CD4-positive, alpha-beta T cell treated with Interferon gamma for 1 hour (primary cell): ENCODE results near the gene FAM193A.
"Not testable (repeated sequence)": the region's sequence is repeated elsewhere in the genome, so short reads cannot be mapped to it uniquely, and the experiment has no call there.

Experiments used
- DNase-seq: peaks from one replicate; pipeline ENCODE4 v3.0.0-alpha.2; 2020

Gene FAM193A, protein sequence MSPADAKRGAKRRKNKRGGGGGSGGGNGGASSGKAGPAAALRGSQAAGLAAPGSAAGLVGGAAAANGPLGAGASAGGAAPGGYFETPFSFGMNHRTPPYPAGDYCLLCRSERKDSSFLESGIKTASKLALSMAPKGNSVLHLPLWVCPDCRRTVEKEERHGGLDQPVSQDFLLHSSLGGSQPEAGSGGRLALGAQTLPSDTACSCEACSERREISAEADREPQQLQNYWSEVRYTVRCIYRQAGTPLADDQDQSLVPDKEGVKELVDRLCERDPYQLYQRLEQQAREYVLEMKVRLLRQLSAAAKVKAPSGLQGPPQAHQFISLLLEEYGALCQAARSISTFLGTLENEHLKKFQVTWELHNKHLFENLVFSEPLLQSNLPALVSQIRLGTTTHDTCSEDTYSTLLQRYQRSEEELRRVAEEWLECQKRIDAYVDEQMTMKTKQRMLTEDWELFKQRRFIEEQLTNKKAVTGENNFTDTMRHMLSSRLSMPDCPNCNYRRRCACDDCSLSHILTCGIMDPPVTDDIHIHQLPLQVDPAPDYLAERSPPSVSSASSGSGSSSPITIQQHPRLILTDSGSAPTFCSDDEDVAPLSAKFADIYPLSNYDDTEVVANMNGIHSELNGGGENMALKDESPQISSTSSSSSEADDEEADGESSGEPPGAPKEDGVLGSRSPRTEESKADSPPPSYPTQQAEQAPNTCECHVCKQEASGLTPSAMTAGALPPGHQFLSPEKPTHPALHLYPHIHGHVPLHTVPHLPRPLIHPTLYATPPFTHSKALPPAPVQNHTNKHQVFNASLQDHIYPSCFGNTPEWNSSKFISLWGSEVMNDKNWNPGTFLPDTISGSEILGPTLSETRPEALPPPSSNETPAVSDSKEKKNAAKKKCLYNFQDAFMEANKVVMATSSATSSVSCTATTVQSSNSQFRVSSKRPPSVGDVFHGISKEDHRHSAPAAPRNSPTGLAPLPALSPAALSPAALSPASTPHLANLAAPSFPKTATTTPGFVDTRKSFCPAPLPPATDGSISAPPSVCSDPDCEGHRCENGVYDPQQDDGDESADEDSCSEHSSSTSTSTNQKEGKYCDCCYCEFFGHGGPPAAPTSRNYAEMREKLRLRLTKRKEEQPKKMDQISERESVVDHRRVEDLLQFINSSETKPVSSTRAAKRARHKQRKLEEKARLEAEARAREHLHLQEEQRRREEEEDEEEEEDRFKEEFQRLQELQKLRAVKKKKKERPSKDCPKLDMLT (N-terminal part only)

DNA sequence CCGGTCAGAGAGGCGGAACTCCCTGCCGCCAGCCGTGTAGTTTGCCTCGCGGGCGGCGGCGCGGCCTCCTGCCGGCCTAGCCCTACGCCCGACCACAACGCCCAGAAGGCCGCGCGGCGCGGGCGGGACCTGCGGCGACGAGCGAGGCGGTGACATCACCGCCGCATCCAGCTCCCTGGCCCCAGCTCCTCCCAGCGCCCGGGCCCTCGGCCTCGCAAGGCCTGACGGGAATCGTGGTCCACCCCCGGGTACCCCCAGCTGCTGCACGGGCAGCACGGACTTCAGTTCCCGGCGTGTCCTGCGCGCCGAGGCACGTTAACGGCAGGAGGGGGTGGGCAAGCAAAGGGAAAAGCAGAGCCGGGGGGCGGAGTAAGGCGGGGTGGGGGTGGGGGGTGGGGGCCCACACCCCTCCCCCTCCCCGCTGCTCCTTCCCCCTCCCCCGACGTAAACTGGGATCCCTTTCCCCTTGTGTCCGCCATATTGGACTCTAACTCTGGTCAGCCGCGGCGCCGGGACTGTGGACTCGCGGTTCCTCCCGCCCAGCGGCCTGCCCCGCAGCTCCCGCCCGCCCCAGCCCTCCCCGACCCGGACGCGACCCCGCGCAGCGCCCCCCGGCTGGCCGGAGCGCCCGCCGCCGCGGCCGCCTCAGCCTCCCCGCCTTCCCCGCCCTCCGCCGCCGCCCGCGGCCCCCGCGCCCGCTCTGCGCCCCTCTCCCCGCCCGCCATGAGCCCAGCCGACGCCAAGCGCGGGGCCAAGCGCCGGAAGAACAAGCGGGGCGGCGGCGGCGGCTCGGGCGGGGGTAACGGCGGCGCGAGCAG lies at the start of gene FAM193A:
Gene FAM193A, plus strand, starts transcription at position 455 of the 818 bp plus-strand sequence. Its CDS starts 269 bp downstream, at position 724.
- peak; percentile 100 for DNase-seq

DNA sequence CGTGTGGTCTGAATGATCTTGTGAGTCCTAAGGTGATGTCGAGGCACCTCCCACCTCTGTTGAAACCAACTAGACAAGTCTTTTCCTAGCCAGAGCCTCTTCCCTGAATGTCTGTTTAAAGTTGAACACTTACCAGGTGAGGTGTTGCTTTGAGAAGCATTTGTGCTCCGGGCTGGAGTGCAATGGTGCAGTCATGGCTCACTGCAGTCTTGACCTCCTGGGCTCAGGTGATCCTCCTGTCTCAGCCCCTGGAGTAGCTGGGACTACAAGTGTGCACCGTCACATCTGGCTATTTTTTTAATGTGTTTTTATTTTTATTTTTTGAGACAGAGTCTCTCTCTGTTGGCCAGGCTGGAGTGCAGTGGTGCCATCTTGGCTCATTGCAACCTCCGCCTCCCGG lies 49.5 kb upstream of the FAM193A start:
- no peak for DNase-seq

DNA sequence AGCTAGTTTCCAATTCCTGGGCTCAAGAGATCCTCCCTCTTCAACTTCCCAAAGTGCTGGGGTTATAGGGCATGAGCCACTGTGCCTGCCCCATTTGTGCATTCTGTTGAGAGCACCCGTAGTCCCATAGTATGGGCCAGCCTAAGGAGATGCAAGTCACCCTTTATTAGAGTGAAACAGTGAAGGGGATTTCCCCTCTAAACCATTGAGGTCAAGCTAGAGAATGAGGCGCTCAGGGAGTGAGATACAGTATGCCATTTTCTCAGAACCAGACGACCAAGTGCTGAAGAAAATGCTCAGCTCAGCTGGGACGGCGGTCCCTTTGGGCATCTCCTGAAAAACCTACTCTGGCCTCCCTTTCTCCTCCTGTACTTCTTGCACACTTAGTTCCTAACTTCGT lies 48.8 kb upstream of the FAM193A start:
- no peak for DNase-seq

DNA sequence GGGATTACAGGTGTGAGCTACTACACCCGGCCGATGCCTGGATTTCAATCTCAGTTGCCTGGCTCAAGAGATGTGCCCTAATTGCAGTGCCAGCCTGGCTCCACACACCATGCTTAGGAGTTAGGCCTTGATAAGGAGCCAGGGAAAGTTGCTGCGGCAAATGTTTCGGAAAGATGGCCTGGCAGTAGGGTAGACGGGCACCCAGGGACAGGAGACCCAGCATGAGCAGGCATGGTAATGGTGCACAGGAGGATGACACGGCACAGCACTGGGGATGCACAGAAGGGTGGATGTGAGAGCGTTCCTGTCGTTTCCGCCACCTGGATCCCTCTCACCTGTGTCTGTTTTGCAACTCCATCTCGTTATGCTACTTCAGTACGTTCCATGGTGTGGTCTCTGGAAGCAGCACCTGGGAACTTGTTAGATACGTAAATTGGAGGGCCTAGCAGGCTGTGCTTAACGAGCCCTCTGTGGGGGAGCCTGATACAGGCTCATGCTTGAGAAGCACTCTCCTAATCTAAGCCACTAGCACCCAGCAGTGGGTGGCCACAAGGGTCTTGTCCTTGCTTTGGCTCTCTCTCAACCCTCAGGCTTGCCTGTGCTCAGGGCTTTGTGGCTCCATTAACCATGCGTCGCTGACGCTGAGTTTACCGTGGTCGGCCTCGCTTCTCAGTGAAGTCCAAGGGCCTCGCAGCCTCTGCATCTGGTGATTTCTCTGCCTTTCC lies 47.2 kb upstream of the FAM193A start:
- DNase-seq = no peak

DNA sequence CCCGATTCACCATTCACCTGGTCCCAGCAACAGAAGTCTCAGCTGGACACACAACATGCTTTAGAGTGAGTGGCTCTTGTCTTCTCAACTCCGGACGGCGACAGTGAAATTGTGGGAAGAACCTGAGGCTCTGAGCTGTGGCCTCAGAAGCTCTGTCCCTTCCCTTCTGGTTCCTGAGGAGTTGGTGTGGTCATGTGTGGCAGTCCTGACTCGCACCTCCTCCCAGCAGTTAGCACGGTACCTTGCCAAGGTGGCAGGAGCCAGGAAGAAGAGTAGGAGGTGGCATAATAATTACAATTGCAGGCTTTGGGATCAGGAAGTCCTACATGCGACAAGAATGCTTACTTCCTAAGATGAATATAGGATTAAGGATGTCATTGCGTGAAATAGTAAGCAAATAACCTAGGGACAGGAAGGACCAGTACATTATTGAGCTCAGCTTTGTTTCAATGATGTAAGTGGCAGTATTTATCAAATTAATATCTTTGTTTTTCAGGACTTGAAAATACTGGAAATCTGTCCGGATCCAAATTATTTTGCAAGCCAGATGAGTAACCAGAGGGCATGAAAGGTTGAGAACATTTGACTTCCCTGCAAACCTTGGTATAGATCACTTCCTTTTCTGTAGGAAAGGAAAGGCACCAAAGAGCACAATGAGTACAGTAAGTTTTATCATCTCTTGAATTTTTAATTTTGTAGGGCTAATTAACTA lies 46.5 kb upstream of the FAM193A start:
- no peak for DNase-seq

DNA sequence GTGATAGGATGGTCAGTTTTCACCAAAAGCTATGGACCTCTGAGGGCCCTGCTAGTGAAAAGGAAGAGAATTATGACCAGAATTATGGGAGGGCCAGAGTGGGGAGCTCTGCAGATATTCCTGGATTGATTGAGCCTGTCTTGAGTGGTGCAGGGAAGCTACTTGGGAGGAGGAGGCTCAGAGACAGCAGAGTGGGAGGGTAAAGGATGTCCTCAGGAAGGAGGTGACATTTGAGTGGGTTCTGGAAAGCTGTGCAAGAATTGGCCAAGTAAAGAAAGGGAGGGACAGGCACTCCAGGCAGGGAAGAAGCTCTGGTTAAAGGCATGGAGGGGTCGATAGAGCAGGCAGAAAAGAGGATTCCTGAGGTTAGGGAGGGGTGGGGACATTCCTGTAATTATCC lies 43.5 kb upstream of the FAM193A start:
- DNase-seq = no peak

DNA sequence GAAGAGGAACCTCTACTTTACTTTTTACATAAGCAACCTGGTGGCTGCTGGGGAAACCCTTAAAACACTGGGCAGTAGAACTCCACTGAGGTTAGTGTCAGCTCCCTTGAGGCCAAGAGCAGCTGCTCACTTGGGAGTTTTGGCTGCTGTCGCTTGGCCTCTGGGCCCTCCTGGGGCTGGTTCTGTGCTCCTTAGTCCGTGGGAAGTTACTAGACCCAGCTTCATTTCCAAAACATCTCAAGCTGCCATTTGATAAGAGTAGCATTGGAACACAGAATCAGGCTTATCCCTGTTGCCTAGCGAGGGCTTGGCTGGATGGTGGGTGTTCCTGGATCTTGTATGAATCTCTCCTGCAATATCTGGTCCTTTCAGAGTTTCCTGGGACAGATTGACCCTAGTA lies 41.5 kb upstream of the FAM193A start:
- no peak for DNase-seq

DNA sequence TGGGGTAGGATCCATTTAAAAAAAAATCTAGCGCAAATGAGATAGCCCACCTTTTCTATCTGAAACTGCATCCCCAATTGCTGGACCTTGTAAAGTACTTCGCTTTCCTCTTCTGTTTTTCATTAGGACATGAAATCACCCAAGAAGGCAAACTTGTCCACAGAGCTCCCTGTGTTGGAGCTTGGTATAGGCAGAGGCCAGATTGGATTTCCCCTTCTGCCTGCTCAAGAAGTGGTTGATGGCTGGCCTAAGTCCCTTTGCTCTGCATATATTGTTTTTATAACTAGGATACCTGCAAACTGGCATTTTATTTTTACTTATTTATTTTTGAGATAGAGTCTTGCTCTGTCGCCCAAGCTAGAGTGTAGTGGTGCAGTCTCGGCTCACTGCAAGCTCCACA lies 39.1 kb upstream of the FAM193A start:
- no peak for DNase-seq

DNA sequence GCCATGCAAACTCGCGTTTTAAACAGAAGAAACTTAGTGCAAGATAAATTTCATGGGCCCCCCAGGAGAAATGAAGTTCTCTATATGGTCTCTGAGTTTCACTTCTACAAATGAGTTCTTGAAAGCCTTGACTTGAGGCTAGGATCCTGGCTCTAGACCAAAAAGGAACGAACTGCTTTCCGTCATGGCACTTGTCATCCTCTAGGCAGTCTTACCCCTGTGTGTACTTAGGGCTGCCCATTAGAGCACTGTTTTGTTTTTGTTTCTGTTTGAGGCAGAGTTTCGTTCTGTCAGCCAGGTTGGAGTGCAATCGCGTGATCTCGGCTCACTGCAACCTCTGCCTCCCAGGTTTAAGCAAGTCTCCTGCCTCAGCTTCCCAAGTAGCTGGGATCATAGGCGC lies 38.5 kb upstream of the FAM193A start:
- peak; percentile 20 for DNase-seq

DNA sequence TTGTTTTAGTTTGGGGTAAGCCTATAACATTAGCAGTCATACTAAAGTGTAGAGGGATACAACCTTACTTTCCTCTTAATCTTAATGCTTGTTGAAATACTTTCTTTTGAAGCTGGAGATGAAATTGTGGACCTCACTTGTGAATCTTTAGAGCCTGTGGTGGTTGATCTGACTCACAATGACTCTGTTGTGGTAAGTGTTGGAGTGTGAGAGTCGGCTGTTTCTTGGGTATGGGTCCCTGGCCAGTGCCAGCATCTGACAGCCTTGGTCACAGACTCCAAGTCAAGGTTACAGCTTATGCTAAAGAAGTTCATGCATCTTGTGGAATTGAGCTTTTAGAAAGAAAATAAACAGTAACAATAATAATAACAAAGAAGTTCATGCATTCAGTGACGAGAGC lies 35.9 kb upstream of the FAM193A start:
- DNase-seq = no peak

DNA sequence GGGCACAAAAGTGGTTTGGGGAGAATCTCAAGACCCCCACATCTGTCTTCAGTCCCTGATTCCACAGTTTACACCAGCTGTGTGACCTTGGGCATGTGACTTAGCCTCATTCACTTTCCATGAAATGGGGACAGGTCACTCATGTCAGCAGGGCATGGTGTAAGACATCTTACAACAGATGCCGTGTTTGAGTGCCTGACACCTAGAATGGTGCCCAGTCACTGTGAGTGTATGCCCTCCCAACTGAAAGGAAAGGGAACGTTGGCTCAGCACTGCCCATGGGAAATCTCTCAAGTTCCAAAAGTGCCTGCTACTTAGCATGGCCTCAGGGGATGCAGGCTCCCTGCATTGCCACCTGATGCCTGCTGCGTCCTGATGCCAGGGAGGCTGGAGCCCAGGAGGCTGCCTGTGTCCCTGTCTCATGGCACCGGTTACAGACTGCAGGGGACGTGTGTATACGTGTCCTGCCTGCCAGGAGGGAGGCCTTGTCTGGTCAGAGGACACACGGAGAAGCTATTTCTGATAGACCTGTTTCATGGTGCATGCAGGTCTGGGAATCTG lies 35.3 kb upstream of the FAM193A start:
- DNase-seq = no peak

DNA sequence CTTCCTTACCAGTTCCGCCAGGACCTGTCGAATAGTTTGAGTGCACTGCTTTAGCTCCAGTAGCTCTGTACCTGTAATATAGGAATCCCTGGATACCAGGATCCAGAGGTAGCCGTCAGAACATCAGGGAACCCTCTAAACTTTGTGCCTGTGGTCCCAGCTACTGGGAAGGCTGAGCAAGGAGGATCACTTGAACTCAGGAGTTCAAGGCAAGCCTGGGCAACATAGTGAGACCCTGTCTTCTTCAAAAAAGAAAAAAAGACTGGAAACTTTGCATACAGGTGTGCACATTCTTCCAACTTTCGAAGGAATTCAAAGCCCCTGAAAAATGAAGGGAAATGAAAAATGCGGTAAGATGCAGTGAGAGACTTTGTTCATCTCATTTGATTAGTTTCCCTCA lies 32.6 kb upstream of the FAM193A start:
- no peak for DNase-seq

DNA sequence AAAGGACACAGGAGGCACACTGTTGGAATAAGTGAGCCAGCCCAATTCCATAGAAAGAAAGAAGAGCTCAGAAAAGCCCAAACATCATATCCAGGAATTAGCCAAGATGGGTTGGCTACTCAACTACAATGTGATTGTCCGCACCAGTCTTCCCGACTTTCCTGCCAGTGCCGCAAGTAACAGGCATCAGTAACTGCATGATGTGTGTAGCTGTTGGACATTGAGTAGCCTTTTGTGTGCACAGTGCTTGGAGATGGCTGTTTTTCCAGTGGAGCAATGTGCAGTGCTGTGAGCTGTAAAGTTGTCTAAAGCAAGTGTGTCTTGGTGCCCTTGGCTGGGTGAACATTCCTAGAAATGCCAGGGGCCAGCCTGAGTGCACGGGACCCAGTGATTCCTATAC lies 29.2 kb upstream of the FAM193A start:
- no peak for DNase-seq

DNA sequence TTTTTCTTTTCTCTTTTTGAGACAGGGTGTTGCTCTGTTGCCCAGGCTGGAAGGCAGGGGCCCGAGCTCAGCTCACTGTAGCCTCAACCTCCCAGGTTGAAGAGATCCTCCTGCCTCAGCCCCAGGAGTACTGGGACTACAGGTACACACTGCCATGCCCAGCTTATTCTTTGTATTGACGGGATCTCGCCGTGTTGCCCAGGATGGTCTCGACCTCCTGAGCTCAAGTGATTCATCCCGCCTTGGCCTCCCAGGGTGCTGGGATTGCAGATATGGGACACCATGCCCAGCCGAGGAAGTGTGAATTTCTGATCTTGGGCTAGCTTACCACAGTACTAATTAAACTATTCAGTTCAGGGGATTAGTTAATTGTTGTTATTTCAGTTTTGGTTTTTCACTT lies 28.6 kb upstream of the FAM193A start:
- no peak for DNase-seq

DNA sequence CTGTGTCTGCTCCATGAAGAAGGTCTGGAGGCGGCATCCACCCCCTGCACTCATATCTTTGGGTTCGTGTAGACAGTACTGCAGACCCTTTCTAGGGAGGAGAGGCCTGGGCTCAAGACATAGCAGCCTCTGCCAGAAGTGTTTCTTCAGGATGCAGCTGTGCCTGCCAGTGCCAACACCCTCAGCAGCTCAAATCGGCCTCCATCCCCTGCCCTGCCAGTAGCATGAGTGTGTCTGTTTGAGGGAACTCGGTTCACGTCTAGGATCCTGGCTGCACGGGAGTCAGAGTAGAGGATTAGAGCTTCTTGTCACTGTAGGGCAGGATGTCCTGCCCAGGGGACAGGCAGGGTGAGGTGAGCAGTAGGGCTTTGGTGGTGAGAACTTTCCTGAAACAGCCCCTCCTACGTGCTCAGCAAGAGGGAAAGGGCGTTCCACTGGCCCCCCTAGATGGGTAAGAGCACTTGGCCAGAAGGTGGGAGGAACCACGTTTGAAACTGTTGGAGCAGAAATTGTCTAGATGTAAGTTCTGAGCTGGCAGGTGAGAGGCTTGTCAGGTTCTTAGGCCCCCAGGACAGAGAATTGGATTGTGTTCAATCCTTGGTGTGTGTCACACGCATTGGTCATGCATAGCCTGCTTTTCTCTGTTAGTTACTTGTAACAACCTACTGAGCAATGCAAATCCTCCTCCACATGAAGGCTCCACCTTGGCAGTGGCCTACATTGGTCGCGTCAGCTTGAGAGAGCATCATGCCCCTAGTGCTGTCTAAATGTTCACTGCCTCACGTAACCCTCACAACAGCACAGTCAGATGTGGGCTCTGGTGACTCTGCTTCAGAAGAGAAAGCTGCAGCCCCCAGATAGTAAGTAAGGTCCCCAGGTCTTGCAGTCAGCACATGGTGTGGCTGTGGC lies 25.8 kb upstream of the FAM193A start:
- DNase-seq = no peak

DNA sequence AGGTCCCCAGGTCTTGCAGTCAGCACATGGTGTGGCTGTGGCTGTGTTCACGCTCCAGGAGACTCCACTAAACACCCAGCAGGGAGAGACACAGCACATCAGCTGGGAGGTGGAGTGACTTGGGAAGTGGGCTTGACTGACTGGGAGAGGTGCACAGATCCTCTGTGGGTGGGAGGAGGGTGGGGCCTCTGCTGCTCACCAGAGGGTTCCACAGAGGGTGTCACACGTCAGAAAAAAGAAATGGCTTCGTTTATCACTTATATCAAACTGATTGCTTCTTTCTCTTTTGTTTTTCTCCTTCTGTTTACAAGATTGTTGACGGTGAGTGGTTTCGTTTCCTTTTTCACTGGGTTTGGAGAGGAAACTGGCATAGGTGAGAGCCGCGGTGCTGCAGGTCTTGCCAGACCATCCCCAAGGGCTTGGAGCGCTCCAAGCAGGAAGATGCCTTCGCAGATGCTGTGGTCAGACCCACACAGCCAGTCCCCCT lies 24.8 kb upstream of the FAM193A start:
- DNase-seq = no peak

DNA sequence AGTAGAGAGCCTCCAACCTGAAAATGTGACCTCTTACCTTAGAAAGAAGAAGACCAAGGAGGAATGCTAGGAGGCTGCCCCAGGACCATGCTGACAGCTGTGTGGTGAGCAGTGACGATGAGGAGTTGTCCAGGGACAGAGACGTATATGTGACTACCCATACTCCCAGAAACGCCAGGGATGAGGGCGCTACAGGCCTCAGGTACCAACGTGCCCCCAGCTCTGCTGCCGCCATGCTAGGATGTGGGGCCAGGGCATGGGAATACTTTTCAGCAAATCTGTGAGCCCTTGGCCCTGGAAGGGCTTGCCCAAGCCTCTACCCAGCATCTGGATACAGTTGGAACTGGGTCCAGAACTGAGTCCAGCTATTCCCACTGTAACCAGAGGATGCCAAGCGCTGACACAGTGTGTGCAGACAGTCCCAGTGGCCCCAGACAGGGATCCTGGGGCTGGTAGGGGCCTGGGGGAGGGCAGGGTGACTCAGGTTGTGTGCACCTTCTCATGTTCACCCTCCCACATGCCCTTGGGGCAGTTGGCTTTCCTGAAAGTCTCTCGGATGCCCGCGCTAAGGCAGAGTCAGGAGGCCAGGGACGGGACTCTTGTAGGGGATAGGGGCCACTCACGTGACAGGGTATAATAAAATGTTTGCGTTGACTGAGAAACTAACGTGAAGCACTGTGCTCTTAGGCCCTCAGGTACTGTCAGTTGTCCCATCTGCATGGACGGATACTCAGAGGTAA lies 23.9 kb upstream of the FAM193A start:
- DNase-seq = no peak

DNA sequence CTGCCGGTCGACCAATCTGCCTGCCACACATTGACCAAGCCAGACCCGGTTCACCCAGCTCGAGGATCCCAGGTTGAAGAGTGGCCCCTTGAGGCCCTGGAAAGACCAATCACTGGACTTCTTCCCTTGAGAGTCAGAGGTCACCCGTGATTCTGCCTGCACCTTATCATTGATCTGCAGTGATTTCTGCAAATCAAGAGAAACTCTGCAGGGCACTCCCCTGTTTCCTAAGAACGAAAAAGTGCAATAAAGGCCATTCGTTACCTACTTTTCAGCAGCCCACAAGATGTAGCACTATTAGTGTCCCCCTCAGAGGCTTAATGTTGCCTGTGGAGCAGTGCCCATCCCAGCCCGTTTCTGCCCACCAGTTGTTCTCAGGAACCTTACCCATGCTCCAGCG lies 22.3 kb upstream of the FAM193A start:
- not testable (repeated sequence) for DNase-seq

DNA sequence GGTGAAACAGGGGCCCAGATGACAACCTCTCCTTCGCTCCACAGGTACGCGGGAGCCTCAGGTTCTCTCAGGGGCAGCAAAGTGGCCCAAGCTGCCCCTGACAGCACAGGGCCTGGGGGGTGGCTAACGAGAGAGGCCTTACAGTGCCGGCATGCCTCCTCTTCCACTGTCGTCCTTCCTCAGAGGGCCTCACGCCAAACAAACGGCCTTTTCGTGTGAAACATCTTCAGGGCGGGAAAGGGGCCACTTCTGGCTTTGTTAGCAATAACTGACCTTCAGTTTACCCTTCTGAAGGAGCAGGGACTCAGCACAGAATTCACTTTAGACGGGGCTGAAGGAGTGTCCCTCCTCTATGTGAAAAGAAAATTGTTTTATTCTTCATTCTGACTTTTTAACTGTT lies 21.5 kb upstream of the FAM193A start:
- not testable (repeated sequence) for DNase-seq
